ENCODE data around the gene POU2AF2. TPM values are rescaled to one million over a fixed set of nuclear protein-coding genes. Genes with fewer than 3 reads are reported as not detected.

POU2AF2 gene
- total and polyA plus RNA-seq, 2 of the 8 experiments (the other 6 are each of a cell fraction or from before 2014, with no cell fraction given) = not detected

GRCh38 chr11:111326824-111327223 lies 81.3 kb downstream of the POU2AF2 start (continued):
- TF ChIP-seq RNF2 (IDR thresholded peaks at IDR 0.05; ENCODE audit: borderline replicate concordance, low read depth, low read length, missing control alignments, poor library complexity, severe bottlenecking) (no peak), CHD2 (IDR thresholded peaks at IDR 0.05; ENCODE audit: low read length) (no peak), HDAC6 (IDR thresholded peaks at IDR 0.05; ENCODE audit: low read depth, low read length) (no peak)

Measured in H1 (cell line).